Neural cell (in vitro differentiated cells): ENCODE data around the gene ADD2.

ENCODE experiments used
- EP300 ChIP-seq: fragments of 450-650 bp; conservative IDR thresholded peaks from 2 replicates; pipeline ENCODE4 v1.6.1; 2014; ENCODE audit warnings: antibody characterized with exemption, mild to moderate bottlenecking, moderate library complexity; ENCODE audit not compliant: poor library complexity, severe bottlenecking
- EZH2 ChIP-seq: fragments of 200-600, 300-800 bp; shearing (Covaris generic), sonication (generic); IDR thresholded peaks from 2 replicates; pipeline ENCODE4 v1.6.1; 2014; ENCODE audit warnings: antibody characterized with exemption, low read length, borderline replicate concordance, mild to moderate bottlenecking; ENCODE audit not compliant: insufficient read depth, poor library complexity, severe bottlenecking
- MXI1 ChIP-seq: fragments of 450-650 bp; conservative IDR thresholded peaks from 2 replicates; pipeline ENCODE4 v1.6.1; 2014; ENCODE audit warnings: antibody characterized with exemption, mild to moderate bottlenecking; ENCODE audit not compliant: poor library complexity, severe bottlenecking
- POLR2AphosphoS5 ChIP-seq: IDR thresholded peaks from 2 replicates; pipeline ENCODE4 v1.6.1; 2012
- RAD21 ChIP-seq: fragments of 450-650 bp; conservative IDR thresholded peaks from 2 replicates; pipeline ENCODE4 v1.6.1; 2014; ENCODE audit warnings: antibody characterized with exemption, mild to moderate bottlenecking, moderate library complexity
- TAF1 ChIP-seq: IDR thresholded peaks from 2 replicates; pipeline ENCODE4 v1.6.1; 2012; ENCODE audit warnings: low read depth
- TF ChIP-seq, protein P1 (sequence below): fragments of 450-650 bp; IDR thresholded peaks from 2 replicates; pipeline ENCODE4 v1.5.1; 2014; ENCODE audit warnings: antibody characterized with exemption, mild to moderate bottlenecking, moderate library complexity; ENCODE audit not compliant: poor library complexity, severe bottlenecking
- TF ChIP-seq, protein P2 (sequence below): IDR thresholded peaks from 2 replicates; pipeline ENCODE4 v1.6.1; 2012; ENCODE audit warnings: borderline replicate concordance

DNA sequence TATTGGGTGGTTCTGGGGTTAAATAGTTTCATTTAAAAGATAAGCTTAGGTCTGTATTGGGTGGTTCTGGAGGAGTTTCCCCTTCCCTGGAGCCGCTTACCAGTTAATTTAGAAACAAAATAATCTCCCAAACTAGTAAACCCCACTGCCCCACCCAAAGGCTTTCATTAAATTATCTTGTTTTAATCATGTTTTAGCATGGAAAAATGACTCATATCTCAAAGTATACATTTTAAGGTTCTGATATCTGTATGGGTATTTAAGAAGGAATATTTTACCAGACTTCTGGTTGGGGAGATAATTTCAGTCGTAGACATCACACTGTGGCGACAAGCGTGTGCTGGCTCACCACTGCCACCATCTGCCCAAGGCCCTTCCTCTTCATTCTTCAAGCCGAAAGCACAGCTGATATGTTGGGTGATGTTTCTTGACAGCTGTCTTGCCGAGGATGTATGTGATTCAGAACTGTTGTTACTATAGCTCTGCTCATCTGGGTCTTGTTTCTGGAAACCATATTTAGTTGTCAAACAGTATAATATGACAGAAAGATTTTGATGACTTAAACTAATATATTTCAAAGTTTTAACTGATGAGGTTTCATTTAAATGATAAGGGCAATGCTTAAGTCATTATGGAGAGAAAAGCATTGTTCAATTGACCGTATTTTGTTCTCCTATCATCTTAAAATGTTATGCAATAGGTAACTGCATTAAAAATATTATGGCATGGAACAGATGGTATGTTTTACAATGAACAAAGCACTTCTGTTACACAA, 17.3 kb upstream of the ADD2 start:
- TF ChIP-seq EZH2 (no peak), TAF1 (no peak), POLR2AphosphoS5 (peak; percentile 33), RAD21 (peak; percentile 80), EP300 (peak; percentile 46), MXI1 (no peak)
- TF ChIP-seq, protein P1, sequence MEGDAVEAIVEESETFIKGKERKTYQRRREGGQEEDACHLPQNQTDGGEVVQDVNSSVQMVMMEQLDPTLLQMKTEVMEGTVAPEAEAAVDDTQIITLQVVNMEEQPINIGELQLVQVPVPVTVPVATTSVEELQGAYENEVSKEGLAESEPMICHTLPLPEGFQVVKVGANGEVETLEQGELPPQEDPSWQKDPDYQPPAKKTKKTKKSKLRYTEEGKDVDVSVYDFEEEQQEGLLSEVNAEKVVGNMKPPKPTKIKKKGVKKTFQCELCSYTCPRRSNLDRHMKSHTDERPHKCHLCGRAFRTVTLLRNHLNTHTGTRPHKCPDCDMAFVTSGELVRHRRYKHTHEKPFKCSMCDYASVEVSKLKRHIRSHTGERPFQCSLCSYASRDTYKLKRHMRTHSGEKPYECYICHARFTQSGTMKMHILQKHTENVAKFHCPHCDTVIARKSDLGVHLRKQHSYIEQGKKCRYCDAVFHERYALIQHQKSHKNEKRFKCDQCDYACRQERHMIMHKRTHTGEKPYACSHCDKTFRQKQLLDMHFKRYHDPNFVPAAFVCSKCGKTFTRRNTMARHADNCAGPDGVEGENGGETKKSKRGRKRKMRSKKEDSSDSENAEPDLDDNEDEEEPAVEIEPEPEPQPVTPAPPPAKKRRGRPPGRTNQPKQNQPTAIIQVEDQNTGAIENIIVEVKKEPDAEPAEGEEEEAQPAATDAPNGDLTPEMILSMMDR: peak; percentile 82
- TF ChIP-seq, protein P2, sequence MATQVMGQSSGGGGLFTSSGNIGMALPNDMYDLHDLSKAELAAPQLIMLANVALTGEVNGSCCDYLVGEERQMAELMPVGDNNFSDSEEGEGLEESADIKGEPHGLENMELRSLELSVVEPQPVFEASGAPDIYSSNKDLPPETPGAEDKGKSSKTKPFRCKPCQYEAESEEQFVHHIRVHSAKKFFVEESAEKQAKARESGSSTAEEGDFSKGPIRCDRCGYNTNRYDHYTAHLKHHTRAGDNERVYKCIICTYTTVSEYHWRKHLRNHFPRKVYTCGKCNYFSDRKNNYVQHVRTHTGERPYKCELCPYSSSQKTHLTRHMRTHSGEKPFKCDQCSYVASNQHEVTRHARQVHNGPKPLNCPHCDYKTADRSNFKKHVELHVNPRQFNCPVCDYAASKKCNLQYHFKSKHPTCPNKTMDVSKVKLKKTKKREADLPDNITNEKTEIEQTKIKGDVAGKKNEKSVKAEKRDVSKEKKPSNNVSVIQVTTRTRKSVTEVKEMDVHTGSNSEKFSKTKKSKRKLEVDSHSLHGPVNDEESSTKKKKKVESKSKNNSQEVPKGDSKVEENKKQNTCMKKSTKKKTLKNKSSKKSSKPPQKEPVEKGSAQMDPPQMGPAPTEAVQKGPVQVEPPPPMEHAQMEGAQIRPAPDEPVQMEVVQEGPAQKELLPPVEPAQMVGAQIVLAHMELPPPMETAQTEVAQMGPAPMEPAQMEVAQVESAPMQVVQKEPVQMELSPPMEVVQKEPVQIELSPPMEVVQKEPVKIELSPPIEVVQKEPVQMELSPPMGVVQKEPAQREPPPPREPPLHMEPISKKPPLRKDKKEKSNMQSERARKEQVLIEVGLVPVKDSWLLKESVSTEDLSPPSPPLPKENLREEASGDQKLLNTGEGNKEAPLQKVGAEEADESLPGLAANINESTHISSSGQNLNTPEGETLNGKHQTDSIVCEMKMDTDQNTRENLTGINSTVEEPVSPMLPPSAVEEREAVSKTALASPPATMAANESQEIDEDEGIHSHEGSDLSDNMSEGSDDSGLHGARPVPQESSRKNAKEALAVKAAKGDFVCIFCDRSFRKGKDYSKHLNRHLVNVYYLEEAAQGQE: no peak
